HEK293 (cell line): ENCODE results near the gene POLK.

Source experiments
- CTCF ChIA-PET: fragments of 350-600 bp; formaldehyde crosslinking; extraction: SDS; loops from one replicate; lab custom pipeline; 2021; ENCODE audit warnings: antibody characterized with exemption; lab: Yijun Ruan, JAX
- POLR2A ChIA-PET: fragments of 300-600 bp; formaldehyde crosslinking; extraction: SDS; loops from one replicate; lab custom pipeline; 2020; ENCODE audit warnings: antibody characterized with exemption, inconsistent platforms; lab: Yijun Ruan, JAX
- H3K27ac ChIP-seq: fragments of 200-500 bp; sonication (Bioruptor generic); 2 replicates; pipeline ENCODE4 v1.5.1; 2014; ENCODE audit warnings: low read depth, low read length, control low read depth, inconsistent platforms; ENCODE audit errors: extremely low read depth
- H3K36me3 ChIP-seq, 2 experiments: fragments of 200-500 bp in 1 of 2; sonication (Bioruptor generic) in 1 of 2; 1 replicate in 1 of 2; 2 replicates in 1 of 2; pipeline ENCODE4 v1.5.1; 2014 to 2017; ENCODE audit warnings: inconsistent platforms in 2 of 2, low read length in 2 of 2; ENCODE audit not compliant: control insufficient read depth in 2 of 2, insufficient read depth in 1 of 2
- H3K4me1 ChIP-seq: fragments of 200-500 bp; sonication (Bioruptor generic); 2 replicates; pipeline ENCODE4 v1.5.1; 2014; ENCODE audit warnings: mild to moderate bottlenecking, low read length, inconsistent platforms; ENCODE audit not compliant: control insufficient read depth, insufficient read depth
- H3K4me3 ChIP-seq: 2 replicates; pipeline ENCODE4 v1.5.1; 2011; ENCODE audit warnings: low read depth, mild to moderate bottlenecking, control low read depth, low read length, moderate library complexity
- H3K9me3 ChIP-seq: fragments of 200-500 bp; sonication (Bioruptor generic); 2 replicates; pipeline ENCODE4 v1.5.1; 2014; ENCODE audit warnings: low read depth, low read length, inconsistent platforms; ENCODE audit not compliant: control insufficient read depth, insufficient read depth
- ATF2 ChIP-seq: fragments of 450-650 bp; formaldehyde crosslinking; IDR thresholded peaks from 2 replicates; pipeline ENCODE4 v1.5.1; 2016; ENCODE audit warnings: missing biosample characterization, missing genetic modification characterization, low read depth
- ELK4 ChIP-seq: IDR thresholded peaks from 2 replicates; pipeline ENCODE4 v1.6.1; 2011; ENCODE audit warnings: mild to moderate bottlenecking, low read depth, low read length, borderline replicate concordance
- HOXA7 ChIP-seq: sonication (generic); formaldehyde crosslinking; IDR thresholded peaks from 2 replicates; pipeline ENCODE4 v1.8.1; 2022; ENCODE audit warnings: missing genetic modification reagents, borderline replicate concordance
- KLF10 ChIP-seq: fragments of 450-650 bp; IDR thresholded peaks from 2 replicates; pipeline ENCODE4 v1.5.1; 2018; ENCODE audit warnings: missing biosample characterization, mild to moderate bottlenecking, missing genetic modification characterization
- SCRT2 ChIP-seq: fragments of 450-650 bp; formaldehyde crosslinking; IDR thresholded peaks from 2 replicates; pipeline ENCODE4 v1.5.1; 2016; ENCODE audit warnings: missing biosample characterization, missing genetic modification characterization
- SP7 ChIP-seq: fragments of 450-650 bp; formaldehyde crosslinking; IDR thresholded peaks from 2 replicates; pipeline ENCODE4 v1.5.1; 2016; ENCODE audit warnings: missing biosample characterization, missing genetic modification characterization
- ZBTB10 ChIP-seq: fragments of 450-650 bp; formaldehyde crosslinking; IDR thresholded peaks from 2 replicates; pipeline ENCODE4 v1.5.1; 2016; ENCODE audit warnings: missing biosample characterization, missing genetic modification characterization
- ZBTB44 ChIP-seq: fragments of 450-650 bp; IDR thresholded peaks from 2 replicates; pipeline ENCODE4 v1.5.1; 2018; ENCODE audit warnings: missing biosample characterization, mild to moderate bottlenecking, missing genetic modification characterization
- ZBTB48 ChIP-seq: fragments of 450-650 bp; formaldehyde crosslinking; IDR thresholded peaks from 2 replicates; pipeline ENCODE4 v1.5.1; 2016; ENCODE audit warnings: missing biosample characterization, missing genetic modification characterization
- ZBTB6 ChIP-seq: fragments of 450-650 bp; formaldehyde crosslinking; IDR thresholded peaks from 2 replicates; pipeline ENCODE4 v1.5.1; 2017; ENCODE audit warnings: missing biosample characterization, missing genetic modification characterization
- ZNF138 ChIP-seq: fragments of 450-650 bp; formaldehyde crosslinking; IDR thresholded peaks from 2 replicates; pipeline ENCODE4 v1.5.1; 2016; ENCODE audit warnings: missing biosample characterization, missing genetic modification characterization, borderline replicate concordance
- ZNF146 ChIP-seq: fragments of 450-650 bp; formaldehyde crosslinking; IDR thresholded peaks from 2 replicates; pipeline ENCODE4 v1.5.1; 2016; ENCODE audit warnings: missing biosample characterization, missing genetic modification characterization
- ZNF280D ChIP-seq: fragments of 450-650 bp; formaldehyde crosslinking; IDR thresholded peaks from 2 replicates; pipeline ENCODE4 v1.5.1; 2016; ENCODE audit warnings: missing biosample characterization, missing genetic modification characterization
- ZNF302 ChIP-seq: fragments of 450-650 bp; formaldehyde crosslinking; IDR thresholded peaks from 2 replicates; pipeline ENCODE4 v1.5.1; 2016; ENCODE audit warnings: missing biosample characterization, missing genetic modification characterization, low read depth
- ZNF341 ChIP-seq: fragments of 450-650 bp; formaldehyde crosslinking; IDR thresholded peaks from 2 replicates; pipeline ENCODE4; 2016; ENCODE audit warnings: low read depth, missing biosample characterization, missing genetic modification characterization
- ZNF354C ChIP-seq: fragments of 450-650 bp; formaldehyde crosslinking; IDR thresholded peaks from 2 replicates; pipeline ENCODE4 v1.5.1; 2016; ENCODE audit warnings: missing biosample characterization, missing genetic modification characterization, low read depth, borderline replicate concordance
- ZNF394 ChIP-seq: fragments of 450-650 bp; formaldehyde crosslinking; IDR thresholded peaks from 2 replicates; pipeline ENCODE4 v1.5.1; 2016; ENCODE audit warnings: missing biosample characterization, missing genetic modification characterization, mild to moderate bottlenecking, moderate library complexity, borderline replicate concordance
- ZNF398 ChIP-seq: fragments of 450-650 bp; formaldehyde crosslinking; IDR thresholded peaks from 2 replicates; pipeline ENCODE4 v1.5.1; 2017; ENCODE audit warnings: missing biosample characterization, missing genetic modification characterization
- ZNF423 ChIP-seq: fragments of 450-650 bp; formaldehyde crosslinking; IDR thresholded peaks from 2 replicates; pipeline ENCODE4 v1.5.1; 2016; ENCODE audit warnings: missing biosample characterization, missing genetic modification characterization

Gene POLK

GRCh38 chr5:75553358-75553757 lies 41.7 kb downstream of the POLK start:
- no peaks in the 10 kb centered on the region for H3K4me1 ChIP-seq
- TF ChIP-seq SP7 (tag by site-specific recombination): peak; percentile 56; the same call in 1 of the 2 replicates
- TF ChIP-seq ZNF138 (tag by site-specific recombination): no peak
- TF ChIP-seq ZNF354C (tag by site-specific recombination): no peak
- no peak for TF ChIP-seq ELK4
- TF ChIP-seq ZNF302 (tag by site-specific recombination): no peak
- no peak for TF ChIP-seq ZBTB10 (tag by site-specific recombination)
- no peak for TF ChIP-seq ZNF341 (tag by site-specific recombination)
- TF ChIP-seq, all 188 proteins: peak for 1
- POLR2A ChIA-PET: no interaction called here
- Histone ChIP-seq H3K9me3 (no peaks in the 10 kb centered on the region), H3K27ac (no peak overlapping the region), H3K36me3 (peaks cover 7 to 40% of the 10 kb centered on the region in 2 experiments; a peak in 2 of 3 replicates), H3K4me3 (no peak overlapping the region)
- CTCF ChIA-PET: no interaction called here

- H3K27ac ChIP-seq: no peak overlapping the region
- CTCF ChIA-PET: no interaction called here
- POLR2A ChIA-PET: no interaction called here
- H3K4me3 ChIP-seq: no peak overlapping the region
- no peaks in the 10 kb centered on the region for H3K9me3 ChIP-seq
- peaks cover 7 to 27% of the 10 kb centered on the region in 2 experiments; a peak in 2 of 3 replicates for H3K36me3 ChIP-seq
- H3K4me1 ChIP-seq: no peaks in the 10 kb centered on the region
- TF ChIP-seq KLF10 (tag by site-specific recombination) (no peak), SCRT2 (tag by site-specific recombination) (no peak), ZNF398 (tag by site-specific recombination) (no peak), HOXA7 (CRISPR knock-in tag) (no peak), ZBTB44 (tag by site-specific recombination) (no peak), ZNF394 (tag by site-specific recombination) (no peak), ELK4 (no peak), ZNF146 (tag by site-specific recombination) (no peak), ZNF423 (tag by site-specific recombination) (no peak), ZBTB48 (tag by site-specific recombination) (no peak), ZNF280D (tag by site-specific recombination) (no peak), ZNF302 (tag by site-specific recombination) (no peak), ZBTB6 (tag by site-specific recombination) (no peak), ATF2 (tag by site-specific recombination) (no peak)
Measured at GRCh38 chr5:75558221-75558620, 46.5 kb downstream of the POLK start.
